K562 (cell line): ENCODE data around the gene FES. TPM values are rescaled to one million over a fixed set of nuclear protein-coding genes. Genes with fewer than 3 reads are reported as not detected.

ENCODE experiments used
- CC2D1A ChIP-seq: fragments of 450-650 bp; IDR thresholded peaks from 2 replicates; pipeline ENCODE4 v1.6.1; 2017; ENCODE audit warnings: mild to moderate bottlenecking
- CREM ChIP-seq: IDR thresholded peaks from 2 replicates; pipeline ENCODE4 v1.6.1; 2014; ENCODE audit warnings: antibody characterized with exemption, low read depth
- CXXC5 ChIP-seq: fragments of 250-450 bp; sonication (Bioruptor Pico); IDR thresholded peaks from 2 replicates; pipeline ENCODE4 v1.8.0; 2022; ENCODE audit warnings: inconsistent platforms, mild to moderate bottlenecking, moderate library complexity
- NR1H2 ChIP-seq: sonication (generic); formaldehyde crosslinking; IDR thresholded peaks from 2 replicates; pipeline ENCODE4 v1.4.0; 2020; ENCODE audit warnings: mild to moderate bottlenecking, missing genetic modification reagents
- PHB2 ChIP-seq: fragments of 450-650 bp; IDR thresholded peaks from 2 replicates; pipeline ENCODE4 v1.6.1; 2017; ENCODE audit warnings: low read depth
- RB1 ChIP-seq: fragments of 450-650 bp; IDR thresholded peaks from 2 replicates; pipeline ENCODE4 v1.6.1; 2017; ENCODE audit warnings: low read depth, mild to moderate bottlenecking
- RBM22 ChIP-seq: fragments of 200-400 bp; formaldehyde crosslinking; IDR thresholded peaks from 2 replicates; pipeline ENCODE4 v1.6.1; 2018; ENCODE audit warnings: low read length, low read depth; ENCODE audit not compliant: poor library complexity, severe bottlenecking
- RCOR1 ChIP-seq, 2 experiments: IDR thresholded peaks; 2 replicates each; pipeline ENCODE4 v1.6.1; 2012; ENCODE audit warnings: low read depth in 2 of 2, low read length in 2 of 2, borderline replicate concordance in 1 of 2, improper control_type of control experiment in 1 of 2
- RREB1 ChIP-seq: fragments of 250-450 bp; sonication (Bioruptor Pico); IDR thresholded peaks from 2 replicates; pipeline ENCODE4 v1.4.0; 2020
- SMC3 ChIP-seq: conservative IDR thresholded peaks from 2 replicates; pipeline ENCODE4 v1.6.1; 2011; ENCODE audit warnings: low read depth, low read length, improper control_type of control experiment; ENCODE audit not compliant: insufficient read depth
- SP2 ChIP-seq: IDR thresholded peaks from 2 replicates; pipeline ENCODE4 v1.6.1; 2011; ENCODE audit warnings: mild to moderate bottlenecking, low read depth, low read length, moderate library complexity; ENCODE audit not compliant: poor library complexity, severe bottlenecking; ENCODE audit errors: extremely low read depth
- TFE3 ChIP-seq: fragments of 450-650 bp; formaldehyde crosslinking; IDR thresholded peaks from 2 replicates; pipeline ENCODE4 v1.4.0; 2020; ENCODE audit warnings: mild to moderate bottlenecking, mixed read lengths
- XRCC5 ChIP-seq: fragments of 200-400 bp; formaldehyde crosslinking; IDR thresholded peaks from 2 replicates; pipeline ENCODE4 v1.6.1; 2017; ENCODE audit warnings: low read depth, mild to moderate bottlenecking, low read length
- ZMIZ1 ChIP-seq, 2 experiments: fragments of 150-350 bp in 1 of 2; IDR thresholded peaks; 2 replicates each; pipeline ENCODE4 v1.6.1; 2012 to 2016; ENCODE audit warnings: low read depth in 2 of 2, low read length in 2 of 2, mild to moderate bottlenecking in 1 of 2, moderate library complexity in 1 of 2
- ZNF551 ChIP-seq: fragments of 250-450 bp; sonication (Bioruptor Pico); IDR thresholded peaks from 2 replicates; pipeline ENCODE4 v1.5.0; 2021; ENCODE audit warnings: mild to moderate bottlenecking, moderate library complexity
- ZNF695 ChIP-seq: fragments of 450-650 bp; formaldehyde crosslinking; IDR thresholded peaks from 2 replicates; pipeline ENCODE4 v1.4.0; 2020; ENCODE audit warnings: mild to moderate bottlenecking, moderate library complexity
- polyA plus RNA-seq, 8 experiments: library from polyadenylated mRNA; depleted of rRNA in 4 of 8; stranded (reverse) in 5 of 8; unstranded in 3 of 8; fragments of >200 nt; fragmentation: Nextera tagmentation in 2 of 8; fragmentation: Illumina TruSeq in 1 of 8; extraction: Ambion mirVana in 2 of 8; extraction: Trizol in 1 of 8; gene quantifications; 2 replicates each; pipeline versions ENCODE4 v1.2.1 to v1.2.3, GENCODE V29; 2011 to 2014; ENCODE audit warnings: inconsistent platforms in 1 of 8, missing spikeins in 1 of 8
- total RNA-seq, 7 experiments: library from RNA; depleted of rRNA in 6 of 7; stranded (reverse); fragments of >200 nt in 6 of 7; fragmentation: Illumina TruSeq in 2 of 7; extraction: Trizol in 2 of 7; gene quantifications; 2 replicates each; pipeline versions ENCODE4 v1.2.1 to v1.2.3, GENCODE V29; 2011 to 2021; ENCODE audit warnings: low replicate concordance in 1 of 7

FES gene
- total and polyA plus RNA-seq, 9 of the 15 experiments (the other 6 are each of a cell fraction or from before 2014, with no cell fraction given) = 0.38 to 2.6 (median 0.82) TPM

- TF ChIP-seq RREB1 (CRISPR knock-in tag) (0 out of 2 replicates have a peak, but pooled peaks have one; percentile 11), CC2D1A (peak; percentile 89), RBM22 (no peak), SP2 (no peak), CXXC5 (CRISPR knock-in tag) (peak; percentile 40), CREM (peak; percentile 22; the same call in 1 of the 2 replicates), RCOR1 (IDR thresholded peaks at IDR 0.05; ENCODE audit: borderline replicate concordance in 1 of 2, low read depth in 2 of 2, low read length in 2 of 2) (no peak; a peak in 1 of 4 replicates), ZNF551 (no peak), TFE3 (CRISPR knock-in tag) (no peak), SMC3 (peak; percentile 95), XRCC5 (0 out of 2 replicates have a peak, but pooled peaks have one; percentile 34), PHB2 (no peak), NR1H2 (no peak), ZNF695 (CRISPR knock-in tag) (no peak), ZMIZ1 (IDR thresholded peaks at IDR 0.05; ENCODE audit: low read depth in 2 of 2, low read length in 2 of 2) (no peak), RB1 (peak; percentile 49; the same call in 1 of the 2 replicates)
These were observed 1.4 kb downstream of the FES start (continued) for GRCh38 chr15:90885432-90886290.
